ENCODE measurements around the gene IL33. TPM values are rescaled to one million over a fixed set of nuclear protein-coding genes. Genes with fewer than 3 reads are reported as not detected.

IL33 gene
- total and polyA plus RNA-seq, 8 donors: 42.9 to 151 (median 120) TPM

DNA sequence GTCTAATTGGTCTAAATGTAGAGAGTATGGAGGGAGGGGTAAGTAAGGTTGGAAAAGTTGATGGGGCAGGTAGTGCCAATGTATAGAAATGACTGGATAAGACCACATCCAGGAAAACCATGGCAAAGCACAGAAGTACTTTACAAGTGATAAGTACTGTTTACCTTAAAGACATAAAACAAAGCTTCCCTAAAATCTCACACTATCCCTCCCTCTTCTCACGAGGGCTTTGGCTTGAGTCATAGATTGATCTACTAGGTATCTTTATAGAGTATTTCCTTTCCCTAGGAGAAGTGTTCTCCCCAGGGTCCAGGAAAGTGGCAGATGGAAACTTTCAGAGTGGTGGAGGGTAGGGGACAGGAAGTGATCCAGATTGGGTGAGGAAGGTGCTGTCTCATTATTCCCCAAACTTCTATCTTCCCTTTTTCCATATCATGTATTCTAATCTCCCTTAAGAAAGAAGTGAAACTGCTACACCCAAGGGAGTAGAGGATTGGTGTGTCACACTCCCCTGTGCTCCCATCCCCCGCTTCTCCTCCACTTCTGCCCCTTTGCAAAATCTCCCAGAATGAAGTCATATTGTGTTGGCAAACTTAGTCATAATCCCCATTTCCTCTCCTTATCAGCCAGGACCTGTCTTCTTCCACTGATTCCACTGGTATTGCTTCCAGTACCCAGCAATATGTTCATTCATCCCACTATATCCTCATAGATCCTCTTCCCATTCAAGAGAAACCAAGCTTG, 14.6 kb downstream of the IL33 start:
- no peaks in the 10 kb centered on the region for H3K9me3 ChIP-seq
- ATAC-seq: no peak

DNA sequence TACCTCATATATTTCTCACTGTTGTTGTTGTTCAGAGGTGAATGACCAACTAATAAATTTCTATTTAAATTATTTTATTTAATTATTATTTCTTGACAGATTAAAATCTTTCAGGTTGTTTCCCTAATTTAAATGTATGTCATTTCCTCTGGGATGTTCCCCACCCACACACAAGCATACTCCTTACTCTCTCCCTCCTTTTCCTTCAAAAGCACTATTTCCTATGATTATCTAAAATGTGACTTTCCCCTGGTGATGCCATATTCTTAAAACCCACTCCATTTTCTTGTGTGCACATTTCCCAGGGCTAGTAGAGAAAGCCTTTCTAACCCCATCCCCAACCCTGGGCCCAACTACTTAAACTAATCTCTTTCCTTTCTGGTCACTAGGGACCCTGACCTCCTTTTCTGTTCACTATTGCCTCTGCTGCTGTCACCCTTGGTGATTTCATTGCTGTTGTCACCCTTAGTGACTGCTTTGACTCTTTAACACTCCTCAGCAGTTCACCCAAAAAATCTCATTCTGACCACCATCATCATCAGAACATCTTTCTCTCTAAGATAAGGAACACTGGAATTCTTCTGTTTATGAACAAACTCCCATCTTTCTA, 16.8 kb downstream of the IL33 start:
- Histone ChIP-seq H3K9me3 (no peaks in the 10 kb centered on the region), H3K4me1 (peaks cover 9 to 23% of the 10 kb centered on the region in 2 donors), H3K4me3 (no peak overlapping the region), H3K27ac (no peak overlapping the region), H3K27me3 (no peaks in the 10 kb centered on the region), H3K36me3 (no peaks in the 10 kb centered on the region)
- intact Hi-C loops (cut with DNase I): no loop called here
- TF ChIP-seq, protein P1, sequence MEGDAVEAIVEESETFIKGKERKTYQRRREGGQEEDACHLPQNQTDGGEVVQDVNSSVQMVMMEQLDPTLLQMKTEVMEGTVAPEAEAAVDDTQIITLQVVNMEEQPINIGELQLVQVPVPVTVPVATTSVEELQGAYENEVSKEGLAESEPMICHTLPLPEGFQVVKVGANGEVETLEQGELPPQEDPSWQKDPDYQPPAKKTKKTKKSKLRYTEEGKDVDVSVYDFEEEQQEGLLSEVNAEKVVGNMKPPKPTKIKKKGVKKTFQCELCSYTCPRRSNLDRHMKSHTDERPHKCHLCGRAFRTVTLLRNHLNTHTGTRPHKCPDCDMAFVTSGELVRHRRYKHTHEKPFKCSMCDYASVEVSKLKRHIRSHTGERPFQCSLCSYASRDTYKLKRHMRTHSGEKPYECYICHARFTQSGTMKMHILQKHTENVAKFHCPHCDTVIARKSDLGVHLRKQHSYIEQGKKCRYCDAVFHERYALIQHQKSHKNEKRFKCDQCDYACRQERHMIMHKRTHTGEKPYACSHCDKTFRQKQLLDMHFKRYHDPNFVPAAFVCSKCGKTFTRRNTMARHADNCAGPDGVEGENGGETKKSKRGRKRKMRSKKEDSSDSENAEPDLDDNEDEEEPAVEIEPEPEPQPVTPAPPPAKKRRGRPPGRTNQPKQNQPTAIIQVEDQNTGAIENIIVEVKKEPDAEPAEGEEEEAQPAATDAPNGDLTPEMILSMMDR (IDR thresholded peaks at IDR 0.05): no peak
- ATAC-seq (no peak), DNase-seq (no peak)

More for the DNA sequence above, 14.6 kb downstream of the IL33 start:
- Histone ChIP-seq H3K36me3 (no peaks in the 10 kb centered on the region), H3K27me3 (no peaks in the 10 kb centered on the region), H3K4me1 (peaks cover 25 to 35% of the 10 kb centered on the region in 2 donors), H3K27ac (no peak overlapping the region), H3K4me3 (no peak overlapping the region)
- TF ChIP-seq, protein P1 (IDR thresholded peaks at IDR 0.05): no peak
- intact Hi-C loops (cut with DNase I): no loop called here
- no peak for DNase-seq

DNA sequence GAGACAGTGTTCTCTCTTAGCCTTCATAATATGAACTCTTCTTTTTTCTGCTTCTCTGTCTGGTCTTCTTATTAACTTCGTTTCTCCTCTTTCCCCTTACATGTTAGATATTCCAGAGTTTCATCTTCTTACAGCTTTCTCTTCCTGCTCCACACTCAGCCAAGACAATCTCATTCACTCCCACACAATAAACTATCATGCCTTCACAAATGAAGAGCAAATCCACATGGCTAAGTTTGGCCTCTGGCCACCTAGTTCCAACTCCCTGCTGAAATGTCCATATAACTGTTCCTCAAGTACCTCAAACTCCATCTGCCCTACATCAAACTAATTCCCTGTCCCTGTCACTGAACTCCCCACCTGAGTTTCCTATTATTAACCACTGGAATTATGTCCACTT, 18.4 kb downstream of the IL33 start:
- intact Hi-C loops (cut with DNase I): no loop called here
- no peaks in the 10 kb centered on the region for H3K36me3 ChIP-seq
- H3K27ac ChIP-seq: no peak overlapping the region
- no peaks in the 10 kb centered on the region for H3K9me3 ChIP-seq
- no peak overlapping the region for H3K4me3 ChIP-seq
- peaks cover 4 to 14% of the 10 kb centered on the region in 2 donors for H3K4me1 ChIP-seq
- H3K27me3 ChIP-seq: no peaks in the 10 kb centered on the region
- TF ChIP-seq, protein P1 (IDR thresholded peaks at IDR 0.05): no peak
- no peak for DNase-seq
- no peak for ATAC-seq

DNA sequence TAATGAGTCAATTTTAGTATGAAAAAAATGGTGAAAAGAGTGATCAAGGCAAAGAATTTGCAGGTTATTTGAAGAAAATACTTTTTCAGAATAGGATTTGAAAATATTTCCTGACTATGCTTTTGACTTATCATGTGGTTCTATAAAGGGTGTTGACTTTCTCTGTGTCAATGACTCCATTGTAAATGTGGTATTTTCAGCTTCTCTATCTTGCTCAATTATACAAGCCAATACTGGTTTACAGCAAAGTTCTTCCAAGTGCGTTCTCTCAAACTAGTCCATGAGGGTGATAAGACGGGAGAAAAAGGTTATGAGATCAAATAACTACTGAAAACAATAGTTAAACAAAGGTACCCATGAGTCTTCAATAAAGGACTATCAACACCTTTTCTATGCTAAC, 21.7 kb downstream of the IL33 start:
- no peaks in the 10 kb centered on the region for H3K36me3 ChIP-seq
- intact Hi-C loops (cut with DNase I): no loop called here
- DNase-seq (no peak), ATAC-seq (no peak)
- H3K4me3 ChIP-seq: no peak overlapping the region
- TF ChIP-seq, protein P1 (IDR thresholded peaks at IDR 0.05): no peak
- H3K27me3 ChIP-seq: no peaks in the 10 kb centered on the region
- no peaks in the 10 kb centered on the region for H3K9me3 ChIP-seq
- H3K27ac ChIP-seq: no peak overlapping the region
- H3K4me1 ChIP-seq: no peaks in the 10 kb centered on the region

DNA sequence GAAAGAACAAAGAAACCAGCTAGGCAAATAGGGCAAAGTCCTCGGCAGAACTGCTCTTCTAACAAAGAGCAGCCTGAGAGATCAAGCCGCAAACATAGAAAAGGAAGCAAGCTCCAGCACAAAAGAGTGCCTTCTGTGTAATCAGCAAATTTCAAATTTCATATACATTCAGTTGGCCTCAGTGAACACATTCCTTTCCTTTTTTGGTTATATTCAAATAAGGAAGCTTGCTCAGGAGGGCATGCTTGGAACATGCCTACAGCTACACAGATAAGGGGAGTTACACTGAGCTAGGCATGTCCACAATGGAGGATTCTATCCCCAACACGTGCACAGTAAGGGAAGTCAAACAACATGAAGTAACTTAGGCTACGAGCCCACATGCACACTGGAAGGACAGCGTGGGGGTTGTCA, 23.4 kb downstream of the IL33 start:
- Histone ChIP-seq H3K9me3 (no peaks in the 10 kb centered on the region), H3K4me3 (no peak overlapping the region)
- intact Hi-C loops (cut with DNase I): no loop called here

More for the DNA sequence above, 23.4 kb downstream of the IL33 start:
- TF ChIP-seq, protein P1 (IDR thresholded peaks at IDR 0.05): no peak
- Histone ChIP-seq H3K27me3 (no peaks in the 10 kb centered on the region), H3K4me1 (no peaks in the 10 kb centered on the region), H3K36me3 (no peaks in the 10 kb centered on the region), H3K27ac (no peak overlapping the region)
- DNase-seq: no peak
- ATAC-seq: no peak

Data from left lung (tissue), 10 donors.